Mesendoderm (in vitro differentiated cells): ENCODE results near the gene NMNAT3.

ENCODE experiments used
- DNase-seq: peaks from one replicate; pipeline ENCODE4 v3.0.0; 2013
- H2AK5ac ChIP-seq: 2 replicates; pipeline ENCODE4 v1.6.1; 2013; ENCODE audit warnings: low read length, inconsistent platforms
- H2BK120ac ChIP-seq: 2 replicates; pipeline ENCODE4 v1.6.1; 2013; ENCODE audit warnings: low read depth, mild to moderate bottlenecking, low read length, moderate library complexity, mixed read lengths
- H2BK15ac ChIP-seq: replicated peaks from 2 replicates; pipeline ENCODE4 v1.6.1; 2013; ENCODE audit warnings: low read depth, mild to moderate bottlenecking, moderate library complexity
- H2BK5ac ChIP-seq: 2 replicates; pipeline ENCODE4 v1.6.1; 2013; ENCODE audit warnings: low read length, inconsistent platforms
- H3K18ac ChIP-seq: 2 replicates; pipeline ENCODE4 v1.6.1; 2013; ENCODE audit warnings: mild to moderate bottlenecking, low read length, mixed read lengths
- H3K23ac ChIP-seq: one replicate; pipeline ENCODE4 v1.6.1; 2013; ENCODE audit warnings: low read length
- H3K27ac ChIP-seq: 2 replicates; pipeline ENCODE4 v1.5.1; 2013; ENCODE audit warnings: low read depth, mild to moderate bottlenecking, inconsistent platforms, low read length, moderate library complexity
- H3K27me3 ChIP-seq: 2 replicates; pipeline ENCODE4 v1.6.1; 2013; ENCODE audit warnings: low read length, control low read depth, mild to moderate bottlenecking, inconsistent platforms; ENCODE audit not compliant: insufficient read depth, poor library complexity
- H3K36me3 ChIP-seq: 2 replicates; pipeline ENCODE4 v1.6.1; 2013; ENCODE audit warnings: low read length, inconsistent platforms; ENCODE audit not compliant: control insufficient read depth, insufficient read depth
- H3K4ac ChIP-seq: one replicate; pipeline ENCODE4 v1.6.1; 2013; ENCODE audit warnings: low read depth, mild to moderate bottlenecking, low read length, moderate library complexity
- H3K4me1 ChIP-seq: 2 replicates; pipeline ENCODE4 v1.6.1; 2013; ENCODE audit warnings: low read depth, low read length, inconsistent platforms; ENCODE audit not compliant: control insufficient read depth
- H3K4me2 ChIP-seq: 2 replicates; pipeline ENCODE4 v1.6.1; 2013; ENCODE audit warnings: low read length
- H3K4me3 ChIP-seq: 2 replicates; pipeline ENCODE4 v1.5.1; 2013; ENCODE audit warnings: mild to moderate bottlenecking, low read length
- H3K56ac ChIP-seq: one replicate; pipeline ENCODE4 v1.6.1; 2013; ENCODE audit warnings: low read length
- H3K79me1 ChIP-seq: 2 replicates; pipeline ENCODE4 v1.6.1; 2013; ENCODE audit warnings: low read length, inconsistent platforms
- H3K79me2 ChIP-seq: 2 replicates; pipeline ENCODE4 v1.6.1; 2013; ENCODE audit warnings: mild to moderate bottlenecking, low read length; ENCODE audit not compliant: control insufficient read depth, insufficient read depth
- H3K9ac ChIP-seq: 2 replicates; pipeline ENCODE4 v1.6.1; 2013; ENCODE audit warnings: low read length, inconsistent platforms
- H4K5ac ChIP-seq: one replicate; pipeline ENCODE4 v1.6.1; 2013; ENCODE audit warnings: low read length
- H4K8ac ChIP-seq: one replicate; pipeline ENCODE4 v1.6.1; 2013; ENCODE audit warnings: low read depth, mild to moderate bottlenecking, control low read depth, low read length, moderate library complexity
- WGBS: extraction: QIAGEN DNeasy Blood & Tissue Kit; methylation state at CpG from one replicate; pipeline ENCODE4 v1.1.7; 2013; ENCODE audit warnings: low lambda C conversion rate, missing lambda C conversion rate; ENCODE audit not compliant: insufficient coverage; ENCODE audit errors: extremely low coverage; 5-methylcytosine and 5-hydroxymethylcytosine counted together

The NMNAT3 gene

GRCh38 chr3:139634111-139634635 lies 43.6 kb downstream of the NMNAT3 start:
- no peak overlapping the region for H3K27ac ChIP-seq
- H3K56ac ChIP-seq: no peak overlapping the region
- H3K27me3 ChIP-seq: no peaks in the 10 kb centered on the region
- no peak for DNase-seq
- H2BK5ac ChIP-seq: no peak overlapping the region
- H4K5ac ChIP-seq: no peak overlapping the region
- H3K18ac ChIP-seq: no peak overlapping the region
- H3K4me3 ChIP-seq: no peak overlapping the region
- H3K9ac ChIP-seq: no peak overlapping the region
- no peaks in the 10 kb centered on the region for H3K79me1 ChIP-seq
- H2AK5ac ChIP-seq: no peak overlapping the region
- H3K4ac ChIP-seq: no peak overlapping the region
- H3K23ac ChIP-seq: no peak overlapping the region
- no peak overlapping the region for H3K4me2 ChIP-seq
- no peaks in the 10 kb centered on the region for H3K4me1 ChIP-seq
- no peaks in the 10 kb centered on the region for H3K79me2 ChIP-seq
- H4K8ac ChIP-seq: no peak overlapping the region
- no peaks in the 10 kb centered on the region for H3K36me3 ChIP-seq
- H2BK120ac ChIP-seq: no peak overlapping the region
- no peak overlapping the region for H2BK15ac ChIP-seq
- WGBS: no CpG with 5 or more reads among the region's 20 CpGs

- no peak overlapping the region for H4K8ac ChIP-seq
- H3K79me1 ChIP-seq: no peaks in the 10 kb centered on the region
- no peak overlapping the region for H3K23ac ChIP-seq
- H3K18ac ChIP-seq: no peak overlapping the region
- no peak overlapping the region for H2AK5ac ChIP-seq
- H2BK15ac ChIP-seq: no peak overlapping the region
- H3K27me3 ChIP-seq: no peaks in the 10 kb centered on the region
- no peaks in the 10 kb centered on the region for H3K36me3 ChIP-seq
- H3K27ac ChIP-seq: no peak overlapping the region
- H3K79me2 ChIP-seq: no peaks in the 10 kb centered on the region
- H3K4me1 ChIP-seq: no peaks in the 10 kb centered on the region
- no peak overlapping the region for H3K4me3 ChIP-seq
- no CpG with 5 or more reads among the region's 6 CpGs for WGBS
- no peak overlapping the region for H3K56ac ChIP-seq
- no peak overlapping the region for H3K4ac ChIP-seq
- DNase-seq: no peak
- no peak overlapping the region for H3K4me2 ChIP-seq
- no peak overlapping the region for H2BK5ac ChIP-seq
- H3K9ac ChIP-seq: no peak overlapping the region
- no peak overlapping the region for H4K5ac ChIP-seq
- no peak overlapping the region for H2BK120ac ChIP-seq
These were observed 44.3 kb downstream of the NMNAT3 start for GRCh38 chr3:139633511-139633910.

- no CpG with 5 or more reads among the region's 4 CpGs for WGBS
These were observed 47.2 kb downstream of the NMNAT3 start for GRCh38 chr3:139630542-139630941.

GRCh38 chr3:139629033-139629432 lies 48.7 kb downstream of the NMNAT3 start:
- Histone ChIP-seq H3K79me2 (no peaks in the 10 kb centered on the region), H3K56ac (no peak overlapping the region), H3K4me2 (no peak overlapping the region), H2BK15ac (no peak overlapping the region), H3K9ac (no peak overlapping the region), H3K27ac (no peak overlapping the region), H3K23ac (no peak overlapping the region), H2BK5ac (no peak overlapping the region), H3K27me3 (no peaks in the 10 kb centered on the region), H4K8ac (no peak overlapping the region), H3K4me1 (no peaks in the 10 kb centered on the region), H3K18ac (no peak overlapping the region), H4K5ac (no peak overlapping the region), H2AK5ac (no peak overlapping the region), H3K4ac (no peak overlapping the region), H2BK120ac (no peak overlapping the region), H3K36me3 (no peaks in the 10 kb centered on the region), H3K4me3 (no peak overlapping the region), H3K79me1 (no peaks in the 10 kb centered on the region)
- WGBS: no CpG with 5 or more reads among the region's 3 CpGs
- DNase-seq: peak; percentile 71

More at GRCh38 chr3:139630542-139630941, 47.2 kb downstream of the NMNAT3 start:
- H3K23ac ChIP-seq: no peak overlapping the region
- no peak overlapping the region for H3K18ac ChIP-seq
- H3K27ac ChIP-seq: no peak overlapping the region
- no peaks in the 10 kb centered on the region for H3K4me1 ChIP-seq
- no peak overlapping the region for H3K56ac ChIP-seq
- no peak overlapping the region for H3K4me3 ChIP-seq
- H3K79me1 ChIP-seq: no peaks in the 10 kb centered on the region
- no peak overlapping the region for H3K4me2 ChIP-seq
- H2BK15ac ChIP-seq: no peak overlapping the region
- DNase-seq: no peak
- H4K8ac ChIP-seq: no peak overlapping the region
- no peaks in the 10 kb centered on the region for H3K79me2 ChIP-seq
- no peak overlapping the region for H4K5ac ChIP-seq
- H2BK120ac ChIP-seq: no peak overlapping the region
- no peak overlapping the region for H2AK5ac ChIP-seq
- H3K36me3 ChIP-seq: no peaks in the 10 kb centered on the region
- no peak overlapping the region for H3K4ac ChIP-seq
- H3K9ac ChIP-seq: no peak overlapping the region
- no peak overlapping the region for H2BK5ac ChIP-seq
- H3K27me3 ChIP-seq: no peaks in the 10 kb centered on the region

GRCh38 chr3:139627759-139628158 lies 50.0 kb downstream of the NMNAT3 start:
- Histone ChIP-seq H2BK5ac (no peak overlapping the region), H3K27me3 (no peaks in the 10 kb centered on the region), H4K5ac (no peak overlapping the region), H3K4me3 (no peak overlapping the region), H2AK5ac (no peak overlapping the region), H3K36me3 (no peaks in the 10 kb centered on the region), H2BK15ac (no peak overlapping the region), H3K4me1 (no peaks in the 10 kb centered on the region), H3K23ac (no peak overlapping the region), H3K79me2 (no peaks in the 10 kb centered on the region), H3K79me1 (no peaks in the 10 kb centered on the region), H3K27ac (no peak overlapping the region), H4K8ac (no peak overlapping the region), H3K18ac (no peak overlapping the region), H3K9ac (no peak overlapping the region), H3K56ac (no peak overlapping the region), H3K4me2 (no peak overlapping the region), H2BK120ac (no peak overlapping the region), H3K4ac (no peak overlapping the region)
- no CpG with 5 or more reads among the region's 5 CpGs for WGBS
- no peak for DNase-seq

- no CpG with 5 or more reads among the region's 3 CpGs for WGBS
- no peak overlapping the region for H3K4me2 ChIP-seq
- no peak overlapping the region for H3K23ac ChIP-seq
- H3K36me3 ChIP-seq: no peaks in the 10 kb centered on the region
- DNase-seq: no peak
- H3K4me1 ChIP-seq: no peaks in the 10 kb centered on the region
- H3K4ac ChIP-seq: no peak overlapping the region
- no peaks in the 10 kb centered on the region for H3K79me2 ChIP-seq
- H3K9ac ChIP-seq: no peak overlapping the region
- H3K4me3 ChIP-seq: no peak overlapping the region
- H2BK15ac ChIP-seq: no peak overlapping the region
- no peak overlapping the region for H2BK5ac ChIP-seq
- H3K18ac ChIP-seq: no peak overlapping the region
- no peak overlapping the region for H3K27ac ChIP-seq
- no peaks in the 10 kb centered on the region for H3K27me3 ChIP-seq
- H2AK5ac ChIP-seq: no peak overlapping the region
- H4K8ac ChIP-seq: no peak overlapping the region
- H3K79me1 ChIP-seq: no peaks in the 10 kb centered on the region
- H4K5ac ChIP-seq: no peak overlapping the region
- no peak overlapping the region for H3K56ac ChIP-seq
- no peak overlapping the region for H2BK120ac ChIP-seq
These were observed 57.3 kb downstream of the NMNAT3 start for GRCh38 chr3:139620438-139620837.
